PC-3 (cell line): ENCODE data around the gene MANEAL. TPM values are rescaled to one million over a fixed set of nuclear protein-coding genes. Genes with fewer than 3 reads are reported as not detected.

Experiments
- ATAC-seq: fragments of 200-7000 bp; cut with Tn5 transposase; 2 replicates; pipeline ENCODE4 v1.9.1; 2020; ENCODE audit warnings: mild to moderate bottlenecking, moderate library complexity
- BruUV-seq: library from RNA; stranded (reverse); fragments of 400-500 nt; replicated peaks from 2 replicates; lab custom pipeline; 2021; lab: Mats Ljungman, UMichigan
- CTCF ChIA-PET: fragments of 300-600 bp; sonication (Branson Sonifier 250); formaldehyde crosslinking; loops from one replicate; lab custom pipeline; 2022; ENCODE audit warnings: antibody characterized with exemption; lab: Charles Lee
- POLR2A ChIA-PET: fragments of 300-600 bp; sonication (Branson Sonifier 250); formaldehyde crosslinking; loops from one replicate; lab custom pipeline; 2022; ENCODE audit warnings: antibody characterized with exemption; ENCODE audit not compliant: unreplicated experiment; lab: Charles Lee
- DNase-seq: peaks from one replicate; pipeline ENCODE4 v3.0.0-alpha.2; 2015
- H2AFZ ChIP-seq: fragments of 300-600 bp; sonication (generic); 2 replicates; pipeline ENCODE4 v1.6.0; 2016; ENCODE audit warnings: antibody characterized with exemption, low read length
- H3F3A ChIP-seq: fragments of 300-600 bp; sonication (generic); one replicate; pipeline ENCODE4 v1.6.0; 2017; ENCODE audit warnings: antibody characterized with exemption, low read length, control low read depth, mild to moderate bottlenecking; ENCODE audit not compliant: unreplicated experiment
- H3K27ac ChIP-seq: fragments of 300-600 bp; sonication (generic); 2 replicates; pipeline ENCODE4 v1.5.1; 2016; ENCODE audit warnings: mild to moderate bottlenecking, low read length
- H3K27me3 ChIP-seq: fragments of 300-600 bp; sonication (generic); 2 replicates; pipeline ENCODE4 v1.6.1; 2016; ENCODE audit warnings: low read length, mixed read lengths
- H3K36me3 ChIP-seq: fragments of 300-600 bp; sonication (generic); 2 replicates; pipeline ENCODE4 v1.6.1; 2016; ENCODE audit warnings: low read depth, mixed run types, low read length, mixed read lengths
- H3K4me1 ChIP-seq: fragments of 300-600 bp; sonication (generic); 2 replicates; pipeline ENCODE4 v1.5.1; 2016; ENCODE audit warnings: low read length; ENCODE audit not compliant: insufficient read depth
- H3K4me2 ChIP-seq: fragments of 300-600 bp; sonication (generic); 2 replicates; pipeline ENCODE4 v1.6.0; 2016; ENCODE audit warnings: low read length
- H3K4me3 ChIP-seq: fragments of 300-600 bp; sonication (generic); 2 replicates; pipeline ENCODE4 v1.5.1; 2016; ENCODE audit warnings: mild to moderate bottlenecking, low read length, mixed read lengths
- H3K79me2 ChIP-seq: fragments of 300-600 bp; sonication (generic); 2 replicates; pipeline ENCODE4 v1.6.1; 2017; ENCODE audit warnings: low read length, mixed read lengths
- H3K9ac ChIP-seq: fragments of 300-600 bp; sonication (generic); 2 replicates; pipeline ENCODE4 v1.6.0; 2016; ENCODE audit warnings: mild to moderate bottlenecking, low read length
- H3K9me2 ChIP-seq: fragments of 300-600 bp; sonication (generic); replicated peaks from 2 replicates; pipeline ENCODE4 v1.6.1; 2016; ENCODE audit warnings: mixed run types, low read length, mixed read lengths
- H3K9me3 ChIP-seq: fragments of 300-600 bp; sonication (generic); 2 replicates; pipeline ENCODE4 v1.6.1; 2016; ENCODE audit warnings: low read length, mixed read lengths
- H4K20me1 ChIP-seq: fragments of 300-600 bp; sonication (generic); 2 replicates; pipeline ENCODE4 v1.6.1; 2016; ENCODE audit warnings: low read length, mixed read lengths
- CTCF ChIP-seq: fragments of 300-600 bp; sonication (generic); conservative IDR thresholded peaks from 2 replicates; pipeline ENCODE4 v1.5.1; 2017; ENCODE audit warnings: antibody characterized with exemption, low read depth, mild to moderate bottlenecking, low read length
- EZH2 ChIP-seq: fragments of 300-600 bp; sonication (generic); IDR thresholded peaks from one replicate; pipeline ENCODE4 v1.6.1; 2017; ENCODE audit warnings: antibody characterized with exemption, mild to moderate bottlenecking, low read length; ENCODE audit not compliant: unreplicated experiment
- EZH2phosphoT487 ChIP-seq: fragments of 300-600 bp; sonication (generic); IDR thresholded peaks from 2 replicates; pipeline ENCODE4 v1.6.1; 2018; ENCODE audit warnings: mild to moderate bottlenecking, antibody characterized with exemption, low read length, borderline replicate concordance
- intact Hi-C: fragments of 100-400 bp; cut with micrococcal nuclease; formaldehyde crosslinking; loops from 2 replicates; pipeline ENCODE4 v1.9.0; 2023
- total RNA-seq: library from RNA; depleted of rRNA; stranded (reverse); fragments of >200 nt; gene quantifications from 2 replicates; pipeline ENCODE4 v1.2.3, GENCODE V29; 2014

Gene MANEAL
- total RNA-seq, 1 experiment from 2014 or later = 47.6 TPM

DNA sequence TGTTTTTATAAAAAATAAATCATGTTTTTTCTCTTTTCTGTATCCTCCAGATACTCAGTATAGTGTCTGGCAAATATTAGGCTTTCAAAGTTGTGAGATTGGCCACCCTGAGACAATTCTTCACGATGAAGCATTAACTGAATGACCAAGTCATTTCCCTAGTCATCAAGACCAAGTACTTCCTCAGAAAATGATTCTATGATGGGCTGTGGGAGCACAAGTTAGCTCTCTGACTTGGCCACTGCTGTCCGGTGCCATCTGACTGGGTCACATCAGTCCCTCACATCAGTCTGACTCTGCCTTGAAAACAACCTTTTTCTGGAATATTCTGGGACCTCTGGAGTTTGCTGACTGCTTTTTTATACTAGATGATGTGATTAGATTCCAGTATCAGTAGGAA, 27.8 kb downstream of the MANEAL start:
- Histone ChIP-seq H3K4me3 (no peak overlapping the region), H2AFZ (no peak overlapping the region), H3K4me1 (peaks cover 9% of the 10 kb centered on the region), H3K79me2 (no peaks in the 10 kb centered on the region), H3F3A (no peaks in the 10 kb centered on the region), H3K27me3 (no peaks in the 10 kb centered on the region), H3K9me3 (no peaks in the 10 kb centered on the region), H3K36me3 (peaks cover 29% of the 10 kb centered on the region), H3K4me2 (no peak overlapping the region), H3K9ac (no peak overlapping the region), H3K27ac (no peak overlapping the region), H3K9me2 (no peaks in the 10 kb centered on the region), H4K20me1 (no peaks in the 10 kb centered on the region)
- no TSS peak for BruUV-seq
- ChIA-PET POLR2A (no interaction called here), CTCF (no interaction called here)
- ATAC-seq (no peak), DNase-seq (no peak)
- intact Hi-C loops = no loop called here
- no peak for TF ChIP-seq CTCF
- no peak for TF ChIP-seq EZH2
- TF ChIP-seq EZH2phosphoT487 = no peak

DNA sequence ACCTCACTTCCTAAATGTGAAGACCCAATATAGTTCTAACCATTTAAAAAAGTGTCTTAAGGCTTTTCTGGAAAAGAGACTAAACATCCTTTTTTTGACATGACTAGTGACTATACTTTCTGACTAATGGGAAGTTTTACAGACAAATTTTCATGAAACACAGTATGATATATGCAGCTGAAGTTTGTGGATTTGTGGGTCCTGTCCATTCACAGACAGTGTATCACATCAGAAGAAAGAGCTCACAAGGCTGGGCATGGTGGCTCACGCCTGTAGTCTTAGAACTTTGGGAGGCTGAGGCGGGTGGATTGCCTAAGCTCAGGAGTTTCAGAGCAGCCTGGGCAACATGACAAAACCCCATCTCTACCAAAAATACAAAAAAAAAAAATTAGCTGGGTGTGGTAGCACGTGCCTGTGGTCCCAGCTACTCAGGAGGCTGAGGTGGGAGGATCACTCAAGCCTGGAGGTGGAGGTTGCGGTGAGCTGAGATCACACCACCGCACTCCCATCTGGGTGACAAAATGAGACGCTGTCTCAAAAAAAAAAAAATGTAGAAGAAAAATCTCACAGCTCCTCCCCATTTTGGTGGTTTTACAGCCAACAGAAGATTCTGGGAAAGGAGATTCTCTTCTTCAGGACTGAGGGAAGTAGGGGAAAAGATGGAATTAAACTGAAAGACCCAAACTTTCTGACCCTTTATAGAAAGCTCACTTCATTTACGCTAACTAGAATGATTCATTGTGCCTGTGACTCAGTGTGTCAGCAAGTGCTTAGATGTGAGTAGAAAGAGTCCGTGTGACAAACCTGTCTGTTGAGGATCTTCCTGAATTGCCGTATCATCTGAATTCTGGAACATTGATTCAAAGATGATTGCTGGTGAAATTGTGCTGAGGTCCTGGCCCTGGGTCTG, 29.5 kb downstream of the MANEAL start:
- H3K79me2 ChIP-seq = no peaks in the 10 kb centered on the region
- no peaks in the 10 kb centered on the region for H4K20me1 ChIP-seq
- H3F3A ChIP-seq = no peaks in the 10 kb centered on the region
- ChIA-PET CTCF (interaction anchor here (0.6 kb wide), 1 partner anchor 167 kb away, joined by 3 read pairs; no protein-coding TSS in a partner anchor), POLR2A (no interaction called here)
- H3K4me2 ChIP-seq = no peak overlapping the region
- TF ChIP-seq EZH2 = no peak
- TF ChIP-seq CTCF = no peak
- no peak for TF ChIP-seq EZH2phosphoT487
- H3K9me3 ChIP-seq = no peaks in the 10 kb centered on the region
- H3K4me1 ChIP-seq = peaks cover 9% of the 10 kb centered on the region
- H3K27ac ChIP-seq = no peak overlapping the region
- H3K9me2 ChIP-seq = no peaks in the 10 kb centered on the region
- no peak overlapping the region for H2AFZ ChIP-seq
- peaks cover 25% of the 10 kb centered on the region for H3K36me3 ChIP-seq
- no TSS peak for BruUV-seq
- DNase-seq (peak; percentile 44), ATAC-seq (no peak)
- no peaks in the 10 kb centered on the region for H3K27me3 ChIP-seq
- H3K4me3 ChIP-seq = no peak overlapping the region
- H3K9ac ChIP-seq = no peak overlapping the region
- intact Hi-C loops = no loop called here

- BruUV-seq = no TSS peak
- CTCF ChIA-PET = no interaction called here
These were observed 30.4 kb downstream of the MANEAL start for GRCh38 chr1:37824001-37824400.

More at GRCh38 chr1:37824001-37824400, 30.4 kb downstream of the MANEAL start:
- peaks cover 25% of the 10 kb centered on the region for H3K36me3 ChIP-seq
- no peak overlapping the region for H3K4me2 ChIP-seq
- POLR2A ChIA-PET = no interaction called here
- no peak overlapping the region for H3K4me3 ChIP-seq
- DNase-seq (no peak), ATAC-seq (no peak)
- TF ChIP-seq CTCF (no peak), EZH2 (no peak), EZH2phosphoT487 (no peak)
- H3K4me1 ChIP-seq = peaks cover 9% of the 10 kb centered on the region
- H3F3A ChIP-seq = no peaks in the 10 kb centered on the region
- intact Hi-C loops = no loop called here
- no peaks in the 10 kb centered on the region for H3K9me2 ChIP-seq
- H4K20me1 ChIP-seq = no peaks in the 10 kb centered on the region
- no peaks in the 10 kb centered on the region for H3K9me3 ChIP-seq
- H3K27me3 ChIP-seq = no peaks in the 10 kb centered on the region
- no peak overlapping the region for H3K9ac ChIP-seq
- no peak overlapping the region for H3K27ac ChIP-seq
- no peak overlapping the region for H2AFZ ChIP-seq
- no peaks in the 10 kb centered on the region for H3K79me2 ChIP-seq
